HG03432 (cell line): ENCODE results near the gene C2orf81.

Experiments used
- ATAC-seq: cut with Tn5 transposase; IDR thresholded peaks from one replicate; pipeline ENCODE4 v1.9.1; 2021; ENCODE audit warnings: mild to moderate bottlenecking, moderate library complexity; ENCODE audit not compliant: unreplicated experiment

C2orf81 gene

DNA sequence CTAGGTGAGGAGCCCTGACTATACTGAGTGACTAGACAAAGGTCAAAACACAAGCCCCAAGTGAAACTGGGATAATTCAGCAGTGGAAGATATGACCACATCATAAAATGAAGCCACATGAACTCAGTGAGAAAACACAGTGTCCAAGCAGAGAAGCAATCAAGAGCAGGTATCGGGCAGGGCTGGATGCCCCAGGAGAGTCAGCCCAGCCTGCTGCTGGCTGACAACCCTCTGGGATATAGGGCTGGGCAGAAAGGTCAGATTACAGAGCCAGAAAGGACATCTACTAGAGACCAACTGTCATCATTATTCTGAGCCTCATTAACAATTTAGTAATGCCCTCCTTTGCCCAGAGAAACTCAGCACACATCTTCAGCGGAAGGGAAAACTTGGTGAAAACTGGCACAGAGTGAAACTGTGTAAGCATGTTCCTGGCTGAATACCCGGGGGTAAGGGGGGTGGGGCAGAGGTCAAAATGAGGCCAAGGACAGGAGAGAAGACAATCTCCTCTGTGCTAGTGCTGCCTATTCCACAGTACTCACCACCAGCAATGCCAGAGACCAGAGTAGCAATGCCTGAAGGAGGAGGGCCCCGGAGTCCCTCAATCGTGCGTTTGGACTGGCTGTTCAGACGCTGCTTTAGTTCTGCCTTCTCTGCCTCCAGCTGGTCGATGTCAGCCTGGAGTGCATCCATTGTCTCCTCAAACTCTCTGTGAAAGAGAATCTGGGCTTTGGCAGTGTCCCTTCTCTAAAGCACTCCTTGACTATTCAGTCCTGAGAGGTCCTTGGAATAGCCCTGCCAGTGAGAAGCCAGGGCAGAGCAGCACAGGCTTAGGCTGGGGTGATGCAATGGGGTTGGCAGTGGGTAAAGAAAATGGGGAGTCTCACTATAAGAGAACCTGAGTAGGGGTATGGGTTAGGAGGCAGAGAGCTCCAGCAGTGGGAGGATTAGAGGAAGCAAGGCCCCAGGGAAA, 56.6 kb downstream of the C2orf81 start:
- ATAC-seq = no peak
